CD4-positive, alpha-beta T cell treated with Interleukin-6 at 100 ng/mL for 8 hours (primary cell): ENCODE results near the gene CD207.
"Not testable (repeated sequence)": the region's sequence is repeated elsewhere in the genome, so short reads cannot be mapped to it uniquely, and the experiment has no call there.

Experiments
- DNase-seq: peaks from one replicate; pipeline ENCODE4 v3.0.0-alpha.2; 2020; ENCODE audit warnings: mixed read lengths, low spot score

CD207 gene

GRCh38 chr2:70835643-70836042 is at the start of gene CD207:
Gene CD207 (minus strand): TSS chr2:70835816. CDS start chr2:70835776, 40 bp downstream.
- DNase-seq: no peak

DNA sequence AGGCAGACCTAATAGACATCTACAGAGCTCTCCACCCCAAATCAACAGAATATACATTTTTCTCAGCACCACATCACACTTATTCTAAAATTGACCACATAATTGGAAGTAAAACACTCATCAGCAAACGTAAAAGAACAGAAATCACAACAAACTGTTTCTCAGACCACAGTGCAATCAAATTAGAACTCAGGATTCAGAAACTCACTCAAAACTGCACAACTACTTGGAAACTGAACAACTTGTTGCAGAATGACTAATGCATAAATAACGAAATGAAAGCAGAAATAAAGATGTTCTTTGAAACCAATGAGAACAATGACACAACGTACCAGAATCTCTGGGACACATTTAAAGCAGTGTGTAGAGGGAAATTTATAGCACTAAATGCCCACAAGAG is 42.9 kb upstream of the CD207 start:
- not testable (repeated sequence) for DNase-seq

DNA sequence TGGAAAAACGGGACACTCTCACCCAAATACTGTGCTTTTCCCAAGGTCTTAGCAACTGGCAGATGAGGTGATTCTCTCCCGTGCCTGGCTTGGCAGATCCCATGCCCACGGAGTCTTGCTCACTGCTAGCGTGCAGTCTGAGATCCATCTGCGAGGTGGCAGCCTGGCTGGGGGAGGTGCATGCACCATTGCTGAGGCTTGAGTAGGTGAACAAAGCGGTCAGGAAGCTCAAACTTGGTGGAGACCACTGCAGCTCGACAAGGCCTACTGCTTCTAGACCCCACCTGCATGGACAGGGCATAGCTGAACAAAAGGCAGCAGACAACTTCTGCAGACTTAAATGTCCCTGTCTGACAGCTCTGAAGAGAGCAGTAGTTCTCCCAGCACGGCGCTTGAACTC is 40.5 kb upstream of the CD207 start:
- not testable (repeated sequence) for DNase-seq

DNA sequence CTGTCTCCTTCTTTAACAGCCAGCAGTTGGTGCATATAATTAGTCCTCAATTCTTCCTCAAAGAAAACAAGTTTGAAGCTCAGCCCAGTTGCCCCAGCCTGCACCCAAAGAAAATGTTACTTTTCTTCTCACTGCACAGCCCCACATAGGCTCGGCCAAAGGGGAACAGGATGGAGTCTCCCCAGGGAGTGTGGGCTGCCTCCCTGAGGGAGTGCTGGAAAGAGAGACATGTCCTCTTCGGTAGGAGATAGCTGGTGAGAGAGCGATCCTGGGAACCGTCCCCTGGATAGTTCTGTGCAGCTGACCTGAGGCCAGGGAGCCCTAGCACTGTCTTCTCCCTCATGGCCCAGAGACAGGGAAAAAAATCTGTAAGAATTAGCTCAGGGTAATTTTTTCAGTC is 37.9 kb upstream of the CD207 start:
- no peak for DNase-seq

- peak; percentile 70 for DNase-seq
These were observed 36.0 kb upstream of the CD207 start for GRCh38 chr2:70871398-70872211.

GRCh38 chr2:70870790-70871189 is 35.2 kb upstream of the CD207 start:
- DNase-seq: no peak

GRCh38 chr2:70868970-70869369 is 33.4 kb upstream of the CD207 start:
- no peak for DNase-seq

- peak; percentile 64 for DNase-seq
These were observed 26.4 kb upstream of the CD207 start for GRCh38 chr2:70861777-70862625.

DNA sequence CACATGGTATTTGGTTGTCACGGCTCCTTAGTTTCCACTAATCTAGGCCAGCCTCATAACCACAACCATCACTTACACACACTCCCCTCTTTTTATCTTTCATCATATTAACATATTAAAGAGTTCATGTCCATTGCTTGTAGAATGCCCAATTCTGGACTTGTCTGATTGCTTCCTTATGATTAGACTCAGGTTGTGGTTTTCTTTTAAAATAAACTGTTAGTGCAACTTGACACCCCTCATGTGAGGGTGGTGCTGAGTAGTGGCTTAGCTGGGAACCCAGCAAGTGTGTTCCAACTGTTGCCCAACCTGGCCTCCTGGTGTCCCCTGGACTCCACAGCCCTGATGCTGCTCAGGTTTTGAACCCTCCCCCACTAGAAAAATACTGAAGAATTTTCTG is 20.1 kb upstream of the CD207 start:
- DNase-seq: no peak

GRCh38 chr2:70854411-70854810 is 18.8 kb upstream of the CD207 start:
- no peak for DNase-seq

GRCh38 chr2:70852824-70853223 is 17.2 kb upstream of the CD207 start:
- no peak for DNase-seq

- peak; percentile 41 for DNase-seq
These were observed 16.1 kb upstream of the CD207 start for GRCh38 chr2:70851704-70852103.

GRCh38 chr2:70850925-70851324 is 15.3 kb upstream of the CD207 start:
- DNase-seq: no peak

DNA sequence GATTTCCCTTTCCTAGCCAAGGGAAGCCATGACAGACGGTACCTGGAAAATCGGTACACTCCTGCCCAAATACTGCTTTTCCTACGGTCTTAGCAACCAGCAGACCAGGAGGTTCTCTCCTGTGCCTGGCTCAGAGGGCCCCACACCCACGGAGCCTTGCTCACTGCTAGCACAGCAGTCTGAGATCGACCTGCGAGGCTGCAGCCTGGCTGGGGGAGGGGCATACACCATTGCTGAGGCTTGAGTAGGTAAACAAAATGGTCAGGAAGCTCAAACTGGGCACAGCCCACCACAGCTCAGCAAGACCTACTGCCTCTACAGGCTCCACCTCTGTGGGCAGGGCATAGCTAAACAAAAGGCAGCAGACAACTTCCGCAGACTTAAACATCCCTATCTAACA is 6.8 kb upstream of the CD207 start:
- DNase-seq: no peak

DNA sequence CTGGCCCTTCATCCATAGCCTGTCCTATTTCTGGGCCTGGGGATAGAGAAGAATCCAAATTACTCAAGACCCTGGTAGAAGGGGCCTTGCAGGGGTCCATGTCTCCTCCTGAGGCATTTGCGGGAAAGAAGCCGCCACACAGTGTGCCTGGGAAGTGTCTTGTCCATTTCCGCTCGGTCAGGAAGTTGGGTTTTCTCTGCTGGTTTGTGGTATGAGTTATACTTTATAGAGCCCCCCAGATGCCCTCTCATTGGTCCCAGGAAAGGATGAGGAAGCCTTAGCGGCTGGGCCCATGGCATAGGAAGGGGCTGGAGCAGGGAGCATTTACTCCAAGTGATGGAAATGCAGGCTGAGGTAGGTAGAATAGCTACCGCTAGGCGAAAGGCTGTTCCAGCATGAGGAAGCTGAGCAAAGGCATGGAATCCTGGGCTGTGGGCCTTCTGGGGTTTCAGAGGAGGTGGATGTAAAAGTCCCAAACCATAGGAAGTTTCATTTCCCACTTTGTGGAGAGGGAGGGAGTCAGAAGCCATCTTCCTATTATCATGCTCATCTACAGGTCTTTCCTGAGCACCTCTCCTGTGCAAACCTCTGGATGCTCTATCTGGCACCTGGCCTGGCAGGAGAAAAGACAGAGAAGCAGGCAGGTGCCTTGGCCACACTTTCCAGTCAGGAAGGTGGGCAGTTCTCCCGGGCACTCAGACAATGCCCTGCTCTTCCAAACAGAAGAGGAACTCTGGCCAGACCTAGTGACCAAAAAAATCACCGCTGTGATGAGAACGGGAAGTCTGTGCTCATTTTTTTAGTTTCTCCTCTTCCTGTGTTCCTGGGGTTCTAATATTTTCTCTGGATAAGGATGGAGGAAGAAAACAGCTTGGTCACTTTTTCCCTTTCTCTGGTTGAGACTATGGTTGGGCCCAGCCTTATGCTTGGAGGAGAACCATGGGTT is 2.6 kb upstream of the CD207 start:
- DNase-seq: no peak

- no peak for DNase-seq
These were observed 735 bp downstream of the CD207 start for GRCh38 chr2:70834881-70835280.

DNA sequence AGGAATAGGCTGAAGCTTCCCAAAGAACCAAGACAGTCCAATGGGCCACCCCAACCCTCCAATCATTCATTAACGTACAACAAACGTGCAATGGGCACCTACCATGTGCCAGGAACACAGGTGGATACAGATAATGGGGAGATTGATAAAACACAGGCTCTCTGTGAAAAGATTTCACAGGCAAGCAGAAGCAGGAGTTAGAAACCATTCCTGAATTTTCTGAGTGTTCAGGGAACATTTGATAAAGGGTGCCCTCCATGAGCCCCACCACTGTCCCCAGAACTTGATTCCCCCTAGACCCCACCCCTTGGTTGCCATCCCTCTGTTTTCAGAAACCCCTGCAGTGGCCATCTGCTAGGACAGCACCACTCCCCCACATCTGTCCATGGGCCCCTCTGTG is 1.5 kb downstream of the CD207 start:
- no peak for DNase-seq

DNA sequence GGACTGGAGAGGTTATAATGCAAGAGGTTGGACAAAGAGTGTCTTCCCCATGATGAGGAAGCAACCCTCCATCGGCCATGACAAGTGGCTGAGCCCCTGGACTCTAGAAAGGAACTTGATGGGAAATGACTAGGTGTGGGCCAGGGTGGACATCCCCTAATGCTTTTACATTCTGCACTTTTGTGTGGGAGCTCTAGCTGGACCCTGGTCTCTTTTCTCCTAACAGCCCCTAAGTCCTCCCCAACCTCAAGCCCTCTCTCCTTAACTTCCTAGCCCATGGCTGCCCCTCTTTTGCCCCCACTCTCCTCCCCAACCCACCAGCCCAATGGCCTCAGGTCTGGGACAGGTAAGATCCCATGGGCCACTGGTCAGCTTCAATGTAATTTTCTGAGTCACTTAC is 2.4 kb downstream of the CD207 start:
- no peak for DNase-seq

DNA sequence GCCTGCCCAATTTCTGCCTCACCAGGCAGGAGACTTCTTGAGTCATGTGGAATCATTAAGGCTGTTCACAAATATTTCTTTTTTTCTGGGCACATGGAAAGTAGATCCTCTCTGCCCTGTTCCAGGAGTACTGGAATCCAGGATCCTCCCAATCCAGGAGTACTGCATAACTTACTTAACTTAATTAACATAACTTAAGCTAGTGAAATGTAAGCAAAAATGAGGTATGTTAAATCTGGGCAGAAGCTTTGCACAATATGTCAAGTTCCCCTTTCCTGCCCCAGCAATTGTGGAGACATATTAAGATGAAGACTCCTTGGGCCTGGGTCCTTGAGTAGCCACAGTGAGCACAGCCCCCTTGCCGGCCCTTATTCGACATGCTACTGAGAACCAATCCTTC is 3.2 kb downstream of the CD207 start:
- DNase-seq: no peak

DNA sequence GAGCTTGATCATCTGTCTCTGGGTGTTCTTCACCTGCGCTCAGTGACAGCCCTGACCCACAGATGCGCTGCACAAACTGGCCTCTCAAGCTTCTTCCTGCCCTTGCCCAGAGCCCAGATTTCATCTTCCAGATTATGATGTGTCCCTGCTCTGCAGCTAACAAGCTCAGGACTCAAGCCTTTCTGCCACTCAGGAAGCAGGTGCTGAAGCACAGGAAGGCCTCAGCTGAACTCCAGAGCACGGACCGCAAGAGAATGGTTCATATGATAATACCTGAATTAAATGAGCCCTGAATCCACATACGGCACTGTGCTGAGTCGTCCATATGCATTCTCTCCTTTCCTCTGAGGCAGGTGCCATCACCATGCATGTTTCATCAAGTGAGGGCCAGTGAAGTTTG is 3.8 kb downstream of the CD207 start:
- DNase-seq: no peak

DNA sequence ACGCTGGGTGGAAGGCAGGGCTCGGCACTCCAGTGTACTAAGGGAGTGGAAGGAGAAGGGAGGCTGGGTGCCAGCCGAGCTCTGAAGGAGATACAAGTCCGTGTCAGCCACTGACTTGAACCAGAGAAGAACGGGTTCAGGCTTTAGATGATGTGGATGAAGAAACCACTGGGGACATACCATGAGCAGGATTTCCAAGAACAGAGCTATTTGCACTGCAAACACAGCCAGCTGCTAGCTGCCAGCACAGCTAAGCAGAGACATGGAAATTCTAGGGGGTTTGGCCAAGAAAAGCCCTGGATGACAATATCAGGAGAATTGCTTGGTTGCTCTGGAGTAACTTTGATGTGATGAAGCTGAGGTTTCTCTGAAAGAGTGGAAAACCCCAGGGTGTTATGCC is 5.2 kb downstream of the CD207 start:
- no peak for DNase-seq

DNA sequence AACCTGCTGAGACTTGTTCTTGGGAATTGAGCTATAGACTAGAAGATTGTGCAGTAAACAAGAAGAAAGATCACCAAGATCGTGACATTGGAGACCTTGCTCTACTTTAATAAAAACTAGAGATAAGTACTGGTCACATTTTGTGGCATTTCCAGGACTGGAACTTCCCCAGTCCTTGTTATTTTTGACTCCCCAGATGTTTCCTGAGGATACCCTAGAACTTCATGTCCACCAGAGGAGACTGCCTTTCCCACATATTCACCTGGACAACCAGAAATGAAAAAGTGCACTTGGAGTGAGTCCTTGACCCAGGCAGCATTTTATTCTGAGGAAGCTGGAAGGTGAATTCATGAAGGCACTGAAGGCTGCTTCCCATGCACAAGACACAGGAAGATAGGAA is 5.7 kb downstream of the CD207 start:
- no peak for DNase-seq
